Stimulated activated memory B cell treated with anti-CD40 and anti-IgM and Interleukin-4, amounts not matched to agents 10 μg/mL and 1 μg/mL and 100 μg/mL, for 72 hours (primary cell): ENCODE measurements around the gene SP4.

Experiments used
- ATAC-seq: fragments of 150-1000 bp; cut with Tn5 transposase; 2 replicates; pipeline ENCODE4 v1.10.0; 2021
- H3K27ac Mint-ChIP-seq: one replicate; pipeline ENCODE4 v1.8.0; 2022; ENCODE audit warnings: mild to moderate bottlenecking, mixed read lengths
- H3K27me3 Mint-ChIP-seq: one replicate; pipeline ENCODE4 v1.8.0; 2022; ENCODE audit warnings: mixed read lengths
- H3K36me3 Mint-ChIP-seq: one replicate; pipeline ENCODE4 v1.8.0; 2022; ENCODE audit warnings: mixed read lengths
- H3K4me1 Mint-ChIP-seq: one replicate; pipeline ENCODE4 v1.8.0; 2022; ENCODE audit warnings: mixed read lengths
- H3K4me3 Mint-ChIP-seq: one replicate; pipeline ENCODE4 v1.8.0; 2022; ENCODE audit warnings: mild to moderate bottlenecking, moderate library complexity, mixed read lengths
- H3K9me3 Mint-ChIP-seq: one replicate; pipeline ENCODE4 v1.8.0; 2022; ENCODE audit warnings: mixed read lengths

The SP4 gene

DNA sequence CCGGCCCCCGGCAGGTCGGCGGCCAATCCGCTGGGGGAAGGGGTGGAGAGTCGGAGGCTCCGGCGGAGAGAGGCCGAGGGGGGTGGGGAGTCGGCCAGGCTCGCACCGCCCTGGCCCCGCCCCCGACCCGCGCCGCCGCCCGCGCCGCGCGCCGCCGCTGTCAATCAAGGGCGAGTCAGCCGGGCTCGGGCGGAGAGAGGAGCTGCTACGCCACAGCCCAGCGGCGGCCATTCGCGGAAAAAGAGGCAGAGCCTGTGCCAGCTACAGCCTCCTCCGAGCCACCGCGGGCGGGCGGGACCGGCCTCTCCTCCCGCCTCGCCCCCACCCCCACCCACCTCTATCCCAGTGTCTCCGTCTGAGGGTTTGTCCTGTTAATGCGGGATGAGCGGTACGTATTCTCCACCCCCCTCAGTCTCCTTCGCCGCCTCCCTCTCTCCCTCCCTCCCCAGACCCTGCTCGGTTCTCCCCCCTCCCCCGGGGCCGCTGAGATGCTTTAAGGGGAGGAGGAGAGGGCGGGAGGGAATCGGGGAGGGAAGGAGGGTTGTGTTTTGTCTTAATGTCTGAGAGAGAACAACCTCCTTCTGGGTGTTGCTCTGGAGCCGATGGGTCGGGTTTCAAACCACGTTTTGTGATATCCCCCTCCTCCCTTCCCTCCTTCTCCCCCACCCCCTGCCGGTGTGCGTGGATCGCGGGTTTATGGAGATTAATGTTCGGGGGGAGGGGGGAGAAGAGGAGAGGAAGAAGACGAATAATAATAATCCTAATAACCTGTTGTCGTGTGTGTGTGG, at the start of gene SP4:
Gene SP4 (plus strand): TSS at position 213 of the 788 bp plus-strand sequence. CDS start 169 bp downstream, at position 382.
- Mint-ChIP-seq H3K4me1 (peaks cover 51% of the 10 kb centered on the region), H3K9me3 (no peaks in the 10 kb centered on the region), H3K27me3 (no peaks in the 10 kb centered on the region), H3K36me3 (peaks cover 10% of the 10 kb centered on the region), H3K27ac (peak within 1 kb of the TSS; percentile 100), H3K4me3 (peak within 1 kb of the TSS; percentile 100)
- ATAC-seq = peak; percentile 91

DNA sequence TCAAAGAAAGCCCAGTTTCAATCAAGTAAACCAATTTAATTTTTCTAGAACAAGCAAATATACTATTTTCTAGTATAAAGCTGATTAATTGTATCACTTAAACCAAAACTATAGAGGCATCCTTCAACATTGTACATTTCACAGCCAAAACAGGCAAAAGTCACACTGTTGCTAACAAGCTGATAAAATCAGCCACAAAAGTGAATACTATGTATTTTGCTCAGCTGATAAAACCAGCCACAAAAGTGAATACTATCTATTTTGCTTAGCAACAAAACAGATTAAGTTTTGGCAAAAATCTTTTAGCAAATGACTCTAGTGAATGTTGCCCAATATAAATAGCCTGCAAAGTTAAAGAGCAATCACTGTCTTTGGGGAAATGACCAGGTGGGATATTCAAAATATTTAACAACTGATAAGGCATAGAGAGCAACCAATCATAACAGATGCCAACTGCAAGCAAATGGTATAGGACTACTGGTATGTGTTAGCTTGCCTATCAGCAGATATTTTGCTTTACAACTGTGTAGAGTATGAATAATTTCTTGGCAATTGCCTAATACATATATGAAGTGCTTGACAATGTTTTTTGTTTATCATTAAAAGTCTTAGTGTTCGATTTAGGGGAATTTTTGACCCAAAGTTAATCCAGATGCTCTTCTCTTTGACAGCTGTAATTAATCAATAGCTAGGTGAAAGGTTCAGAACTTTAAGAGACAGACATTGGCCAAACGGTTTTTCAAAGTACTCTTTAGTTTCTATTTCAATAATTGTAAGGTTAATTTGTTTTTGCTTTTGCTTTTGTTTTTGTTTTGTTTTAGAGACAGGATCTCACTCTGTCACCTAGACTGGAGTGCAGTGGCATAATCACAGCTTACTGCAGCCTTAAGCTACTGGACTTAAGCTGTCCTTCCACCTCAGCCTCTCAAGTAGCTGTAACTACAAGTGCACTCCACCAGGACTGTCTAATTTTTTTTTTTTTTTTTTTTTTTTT, 44.4 kb upstream of the SP4 start:
- Mint-ChIP-seq H3K27ac (no peak overlapping the region), H3K4me3 (no peak overlapping the region), H3K27me3 (no peaks in the 10 kb centered on the region), H3K4me1 (peaks cover 15% of the 10 kb centered on the region), H3K36me3 (no peaks in the 10 kb centered on the region), H3K9me3 (no peaks in the 10 kb centered on the region)
- no peak for ATAC-seq

DNA sequence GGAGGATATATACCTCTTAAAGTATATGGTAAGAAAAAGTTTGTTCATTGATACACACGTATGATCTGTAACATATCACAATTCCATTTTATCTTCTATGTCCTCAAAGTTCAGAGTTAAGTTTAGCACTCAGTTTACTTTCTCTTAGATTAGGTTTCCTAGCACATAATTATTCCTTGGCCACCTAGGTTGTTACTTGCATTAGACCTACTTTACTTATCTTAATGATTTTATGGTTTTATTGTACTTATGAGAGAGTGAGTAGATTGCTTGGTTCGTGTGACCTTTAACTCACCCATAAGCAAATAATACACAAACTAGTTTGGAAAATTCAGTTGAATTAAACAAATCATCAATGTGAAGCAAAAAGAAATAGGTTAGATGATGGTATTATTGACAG, 33.9 kb upstream of the SP4 start:
- ATAC-seq = no peak
- Mint-ChIP-seq H3K9me3 (no peaks in the 10 kb centered on the region), H3K4me1 (no peaks in the 10 kb centered on the region), H3K27ac (no peak overlapping the region), H3K27me3 (no peaks in the 10 kb centered on the region), H3K4me3 (no peak overlapping the region), H3K36me3 (no peaks in the 10 kb centered on the region)

DNA sequence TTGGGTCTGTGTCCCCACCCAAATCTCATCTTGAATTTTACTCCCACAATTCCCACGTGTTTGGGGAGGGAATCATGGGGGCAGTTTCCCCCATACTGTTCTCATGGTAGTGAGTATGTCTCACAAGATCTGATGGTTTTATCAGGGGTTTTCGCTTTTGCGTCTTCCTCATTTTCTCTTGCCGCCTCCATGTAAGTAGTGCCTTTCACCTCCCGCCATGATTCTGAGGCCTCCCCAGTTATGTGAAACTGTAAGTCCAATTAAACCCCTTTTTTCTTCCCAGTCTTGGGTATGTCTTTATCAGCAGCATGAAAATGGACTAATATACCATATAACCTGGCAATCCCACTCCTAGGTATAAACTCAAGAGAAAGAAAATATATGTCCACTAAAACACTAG, 25.9 kb upstream of the SP4 start:
- H3K4me1 Mint-ChIP-seq = no peaks in the 10 kb centered on the region
- H3K27me3 Mint-ChIP-seq = no peaks in the 10 kb centered on the region
- no peak overlapping the region for H3K27ac Mint-ChIP-seq
- peaks cover 5% of the 10 kb centered on the region for H3K36me3 Mint-ChIP-seq
- peaks cover 8% of the 10 kb centered on the region for H3K9me3 Mint-ChIP-seq
- no peak overlapping the region for H3K4me3 Mint-ChIP-seq
- ATAC-seq = no peak

DNA sequence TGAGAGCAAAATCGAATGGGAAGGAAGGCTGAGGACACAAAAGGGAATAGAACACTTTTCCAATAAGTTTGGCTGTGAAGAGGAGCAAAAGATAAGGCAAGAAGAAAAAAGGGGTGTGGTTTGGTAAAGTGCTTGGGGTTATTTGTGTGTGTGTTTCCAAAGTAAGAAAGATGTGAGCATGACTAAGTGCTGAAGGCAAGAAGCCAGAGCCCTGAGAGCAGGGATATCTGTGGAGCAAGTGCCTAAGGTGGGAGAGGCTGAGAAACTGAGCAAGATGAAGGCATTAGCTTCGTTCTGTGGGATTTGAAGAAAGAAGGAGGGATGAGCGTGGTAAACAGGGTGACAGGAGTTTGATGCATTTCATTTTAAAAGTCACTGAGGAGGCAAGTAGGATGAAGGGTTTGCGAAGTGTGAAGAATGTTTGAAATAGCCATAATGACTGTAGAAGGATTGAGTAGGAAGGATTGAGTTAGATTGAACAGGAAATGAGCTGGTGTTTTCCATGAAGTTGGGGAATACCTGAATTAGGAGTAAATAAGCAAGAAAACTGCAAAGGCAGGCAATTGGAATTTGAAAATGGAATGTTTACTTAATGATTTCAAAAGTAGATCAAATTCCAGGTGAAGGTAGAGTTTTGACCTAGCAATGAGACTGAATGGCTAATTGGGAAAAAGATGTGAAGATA, 19.9 kb upstream of the SP4 start:
- Mint-ChIP-seq H3K4me3 (no peak overlapping the region), H3K36me3 (no peaks in the 10 kb centered on the region), H3K27ac (no peak overlapping the region), H3K27me3 (no peaks in the 10 kb centered on the region), H3K9me3 (peaks cover 4% of the 10 kb centered on the region), H3K4me1 (peaks cover 20% of the 10 kb centered on the region)
- ATAC-seq = no peak

DNA sequence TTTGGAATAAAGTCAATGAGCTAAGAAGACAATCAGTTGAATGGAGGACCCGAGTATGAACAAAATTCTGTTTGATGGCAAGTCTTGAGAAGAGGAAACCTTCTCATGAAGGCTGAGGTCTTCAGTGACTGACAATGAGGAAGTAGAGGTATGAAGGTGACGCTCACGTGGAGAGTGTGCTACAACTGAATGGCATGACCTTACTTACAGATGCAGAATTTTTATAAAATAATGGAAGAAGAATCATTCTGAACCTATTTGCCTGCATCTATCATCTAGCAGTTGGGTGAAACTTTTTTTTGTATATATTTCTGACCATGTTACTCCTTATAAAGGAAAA, 19.4 kb upstream of the SP4 start:
- H3K27ac Mint-ChIP-seq = no peak overlapping the region
- peaks cover 4% of the 10 kb centered on the region for H3K9me3 Mint-ChIP-seq
- no peak for ATAC-seq
- no peaks in the 10 kb centered on the region for H3K36me3 Mint-ChIP-seq
- H3K4me1 Mint-ChIP-seq = peaks cover 25% of the 10 kb centered on the region
- no peaks in the 10 kb centered on the region for H3K27me3 Mint-ChIP-seq
- no peak overlapping the region for H3K4me3 Mint-ChIP-seq

DNA sequence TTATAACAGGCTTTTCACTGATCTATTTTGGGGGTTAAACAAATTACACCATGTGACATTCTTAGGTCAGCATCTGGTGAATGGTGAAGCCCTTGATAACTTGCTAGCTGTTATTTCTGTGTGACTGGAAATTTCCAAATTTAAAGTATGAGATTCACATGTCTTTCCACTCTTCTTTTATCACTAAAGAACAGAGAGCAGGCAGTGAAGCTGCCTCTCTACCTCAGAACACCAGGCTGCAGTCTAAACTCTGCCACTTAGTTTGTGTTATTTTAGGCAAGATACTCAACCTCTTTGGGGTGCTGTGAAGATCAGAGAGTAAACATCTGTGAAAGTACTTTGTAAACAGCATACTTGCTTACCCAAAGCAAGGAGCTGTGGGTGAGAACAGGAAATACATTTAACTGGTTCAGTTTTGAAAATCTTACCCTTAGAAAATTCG, 15.5 kb upstream of the SP4 start:
- no peaks in the 10 kb centered on the region for H3K27me3 Mint-ChIP-seq
- no peak overlapping the region for H3K27ac Mint-ChIP-seq
- no peak overlapping the region for H3K4me3 Mint-ChIP-seq
- no peaks in the 10 kb centered on the region for H3K36me3 Mint-ChIP-seq
- no peaks in the 10 kb centered on the region for H3K9me3 Mint-ChIP-seq
- ATAC-seq = no peak
- peaks cover 29% of the 10 kb centered on the region for H3K4me1 Mint-ChIP-seq

DNA sequence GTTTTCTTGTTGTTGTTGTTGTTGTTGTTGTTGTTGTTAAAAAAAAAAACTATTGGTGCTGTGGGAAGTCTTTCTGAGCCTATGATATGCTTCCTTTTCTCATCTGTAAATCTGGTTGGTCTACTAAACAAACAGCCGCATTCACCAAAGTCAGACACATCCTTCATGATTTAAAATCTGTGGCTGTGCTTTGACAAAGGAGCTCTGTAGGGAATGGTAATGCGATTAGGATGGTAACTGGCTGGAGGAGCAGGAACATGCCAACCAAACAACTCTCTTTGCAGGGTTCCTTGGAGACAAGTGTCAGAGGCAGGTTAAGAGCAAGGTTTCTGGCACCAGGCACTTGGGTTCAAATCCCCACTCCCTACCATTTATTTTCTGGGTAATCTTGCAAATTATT, 14.9 kb upstream of the SP4 start:
- no peak overlapping the region for H3K27ac Mint-ChIP-seq
- H3K4me3 Mint-ChIP-seq = no peak overlapping the region
- peaks cover 24% of the 10 kb centered on the region for H3K4me1 Mint-ChIP-seq
- no peaks in the 10 kb centered on the region for H3K27me3 Mint-ChIP-seq
- ATAC-seq = no peak
- H3K36me3 Mint-ChIP-seq = no peaks in the 10 kb centered on the region
- H3K9me3 Mint-ChIP-seq = no peaks in the 10 kb centered on the region

DNA sequence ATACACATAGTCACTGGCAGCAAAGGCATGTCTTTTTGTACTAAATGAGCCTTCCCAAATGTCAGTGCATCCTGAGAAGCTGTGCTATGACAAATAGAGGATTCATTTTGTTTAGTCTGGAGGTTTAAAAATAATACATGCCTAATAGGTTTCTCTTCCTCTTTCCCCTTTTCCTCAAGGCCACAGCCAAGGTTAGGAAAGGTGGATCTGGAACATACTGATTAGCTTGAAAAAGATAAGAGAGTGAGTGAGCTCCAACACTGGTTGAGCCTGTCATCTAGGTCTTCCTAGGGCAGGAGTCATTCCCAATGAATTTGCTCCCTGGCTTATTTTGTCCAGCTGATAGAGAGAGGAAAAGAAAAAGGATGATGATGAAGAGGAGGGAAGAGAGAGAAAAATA, 14.4 kb upstream of the SP4 start:
- no peaks in the 10 kb centered on the region for H3K9me3 Mint-ChIP-seq
- no peak overlapping the region for H3K27ac Mint-ChIP-seq
- peaks cover 20% of the 10 kb centered on the region for H3K4me1 Mint-ChIP-seq
- no peaks in the 10 kb centered on the region for H3K36me3 Mint-ChIP-seq
- no peaks in the 10 kb centered on the region for H3K27me3 Mint-ChIP-seq
- no peak overlapping the region for H3K4me3 Mint-ChIP-seq
- ATAC-seq = no peak

DNA sequence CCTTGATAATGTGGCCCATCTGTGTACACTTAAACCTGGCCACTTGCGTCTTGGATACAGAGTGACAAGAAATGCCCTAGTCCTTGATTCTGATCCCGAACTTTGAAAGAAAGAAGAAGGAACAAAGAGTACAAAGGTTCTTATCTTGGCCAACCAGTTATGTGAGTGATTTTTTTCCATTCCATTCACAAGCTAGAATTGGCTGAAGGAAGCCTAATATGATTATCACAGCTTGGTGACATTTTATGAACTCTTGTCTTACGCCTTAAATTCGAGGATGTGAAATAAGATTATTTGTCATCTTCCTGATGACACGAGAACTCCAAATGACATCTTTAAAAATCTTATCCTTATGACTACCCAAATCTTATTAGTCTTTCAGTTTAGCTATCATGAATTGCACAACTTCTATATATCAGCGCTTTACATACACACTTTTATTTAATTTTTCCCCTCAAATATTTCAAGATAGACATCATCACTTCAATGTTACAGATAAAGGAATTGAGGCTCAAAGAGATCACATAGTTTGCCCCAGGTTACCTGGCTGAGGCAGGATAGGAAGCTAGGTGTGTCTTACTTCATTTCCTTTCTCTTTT, 13.0 kb upstream of the SP4 start:
- H3K27ac Mint-ChIP-seq = no peak overlapping the region
- no peaks in the 10 kb centered on the region for H3K36me3 Mint-ChIP-seq
- H3K9me3 Mint-ChIP-seq = no peaks in the 10 kb centered on the region
- H3K27me3 Mint-ChIP-seq = no peaks in the 10 kb centered on the region
- no peak for ATAC-seq
- H3K4me3 Mint-ChIP-seq = no peak overlapping the region
- peaks cover 20% of the 10 kb centered on the region for H3K4me1 Mint-ChIP-seq

DNA sequence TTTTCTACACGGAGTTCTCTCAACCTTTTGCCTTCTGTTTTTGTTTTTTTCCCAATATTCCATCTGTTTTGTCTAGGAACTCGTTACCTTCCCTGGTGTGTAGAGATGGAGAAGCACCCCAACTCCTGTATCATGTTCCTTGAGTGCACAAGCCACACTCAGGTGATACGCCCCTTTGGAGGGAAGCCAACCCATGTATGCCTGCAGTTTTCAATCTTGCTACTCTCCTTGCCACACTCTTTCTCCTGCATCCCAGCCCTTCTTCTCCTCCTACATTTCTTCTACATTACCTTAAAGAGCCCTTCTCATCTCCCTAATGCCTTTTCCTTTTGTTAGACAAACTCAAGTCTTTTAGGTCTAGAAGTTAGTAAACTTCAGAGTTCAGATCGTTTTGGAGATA, 10.2 kb upstream of the SP4 start:
- Mint-ChIP-seq H3K9me3 (no peaks in the 10 kb centered on the region), H3K36me3 (no peaks in the 10 kb centered on the region), H3K27me3 (no peaks in the 10 kb centered on the region), H3K4me3 (no peak overlapping the region), H3K4me1 (peaks cover 12% of the 10 kb centered on the region), H3K27ac (no peak overlapping the region)
- ATAC-seq = no peak

DNA sequence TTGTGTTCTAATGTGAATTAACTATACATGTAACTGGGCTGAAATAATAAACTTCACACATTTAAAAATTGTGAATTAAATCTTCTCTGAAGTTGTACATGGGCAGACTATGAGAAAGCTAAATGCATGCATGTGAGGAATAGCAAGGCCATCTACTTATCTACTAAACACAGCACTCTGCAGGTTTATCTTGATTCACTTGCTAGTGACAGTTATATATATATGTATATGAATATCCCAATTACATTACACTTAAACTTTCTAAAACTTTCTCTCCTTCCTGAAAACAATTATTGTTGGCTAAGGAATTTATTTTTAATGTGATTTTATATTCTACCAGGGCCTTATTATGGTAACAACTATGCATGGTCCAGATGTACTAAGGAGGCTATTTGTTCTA, 5.1 kb upstream of the SP4 start:
- H3K9me3 Mint-ChIP-seq = no peaks in the 10 kb centered on the region
- H3K4me3 Mint-ChIP-seq = no peak overlapping the region
- H3K36me3 Mint-ChIP-seq = no peaks in the 10 kb centered on the region
- no peaks in the 10 kb centered on the region for H3K27me3 Mint-ChIP-seq
- H3K4me1 Mint-ChIP-seq = peaks cover 5% of the 10 kb centered on the region
- no peak overlapping the region for H3K27ac Mint-ChIP-seq
- ATAC-seq = no peak

DNA sequence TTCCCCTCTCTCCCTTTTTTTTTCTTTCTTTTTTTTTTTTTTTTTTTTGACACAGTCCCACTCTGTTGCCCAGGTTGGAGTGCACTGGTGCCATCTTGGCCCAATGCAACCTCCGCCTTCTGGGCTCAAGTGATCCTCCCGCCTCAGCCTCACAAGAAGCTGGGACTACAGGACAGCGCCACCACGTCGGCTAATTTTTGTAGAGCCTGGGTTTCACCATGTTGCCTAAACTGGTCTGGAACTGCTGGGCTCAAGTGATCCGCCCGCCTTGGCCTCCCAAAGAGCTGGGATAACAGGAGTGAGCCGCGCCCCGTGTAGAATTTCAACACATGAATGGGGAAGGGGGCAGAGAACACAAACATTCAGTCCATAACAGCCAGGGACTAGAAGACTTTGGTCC, 2.6 kb upstream of the SP4 start:
- H3K27ac Mint-ChIP-seq = no peak overlapping the region
- no peak for ATAC-seq
- H3K27me3 Mint-ChIP-seq = no peaks in the 10 kb centered on the region
- H3K9me3 Mint-ChIP-seq = no peaks in the 10 kb centered on the region
- peaks cover 10% of the 10 kb centered on the region for H3K36me3 Mint-ChIP-seq
- H3K4me1 Mint-ChIP-seq = peaks cover 28% of the 10 kb centered on the region
- H3K4me3 Mint-ChIP-seq = no peak overlapping the region

DNA sequence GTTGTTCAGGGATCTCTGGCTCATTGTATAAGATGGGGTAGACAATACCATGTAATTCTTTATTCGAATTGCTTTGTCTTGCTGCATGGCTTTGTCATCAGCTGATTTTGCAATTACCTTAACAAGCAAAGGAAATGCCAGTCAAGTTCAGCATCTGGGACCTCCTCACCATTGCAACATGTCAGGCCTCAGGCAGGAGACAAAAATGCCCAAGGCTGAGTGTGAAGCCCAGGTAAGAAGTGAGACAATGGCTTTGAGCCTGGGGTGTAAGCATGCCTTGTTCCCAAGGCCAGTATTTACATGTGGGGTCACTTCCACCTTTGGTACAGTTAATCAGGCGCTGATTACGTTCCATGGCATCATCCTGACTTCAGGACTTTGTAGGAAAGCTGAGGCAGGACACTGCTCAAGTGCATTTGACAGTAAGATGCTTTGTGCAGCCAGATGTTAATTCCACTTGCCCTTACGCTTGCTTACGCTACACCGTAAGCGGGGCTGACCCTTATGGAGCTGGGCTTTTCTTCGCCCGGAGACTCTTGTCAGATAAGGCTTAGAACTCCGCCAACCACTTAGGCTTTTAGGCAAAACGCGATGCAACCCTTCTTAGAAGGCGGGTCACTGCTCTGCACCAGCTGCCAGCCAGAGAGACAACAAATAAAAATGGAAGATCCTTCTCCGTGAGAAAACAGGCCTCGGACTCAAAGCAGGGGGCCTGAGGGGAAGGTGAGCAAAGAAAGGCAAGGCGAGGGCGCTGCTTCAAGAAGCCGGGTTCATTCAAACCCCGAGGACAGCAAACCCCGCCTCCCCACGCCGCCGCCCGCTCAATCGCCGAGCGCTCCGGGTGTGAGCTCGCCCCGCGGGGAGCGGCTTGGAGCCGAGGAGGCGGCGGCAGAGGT, 1.3 kb upstream of the SP4 start:
- Mint-ChIP-seq H3K9me3 (no peaks in the 10 kb centered on the region), H3K27ac (peak overlapping the region; percentile 100), H3K36me3 (peaks cover 10% of the 10 kb centered on the region), H3K4me1 (peaks cover 35% of the 10 kb centered on the region), H3K4me3 (peak overlapping the region; percentile 100), H3K27me3 (no peaks in the 10 kb centered on the region)
- ATAC-seq = no peak
